AG04449 (cell line): ENCODE results near the gene DENND1B.

Experiments
- CTCF ChIA-PET: fragments of 350-600 bp; formaldehyde crosslinking; extraction: SDS; loops from one replicate; lab custom pipeline; 2021; ENCODE audit warnings: antibody characterized with exemption; lab: Yijun Ruan, JAX
- POLR2A ChIA-PET: fragments of 400-600, 350-600 bp; formaldehyde crosslinking; extraction: SDS; loops from one replicate; lab custom pipeline; 2020; ENCODE audit warnings: antibody characterized with exemption, inconsistent platforms; lab: Yijun Ruan, JAX
- DNase-seq: peaks from one replicate; pipeline ENCODE4 v3.0.0-alpha.2; 2010; ENCODE audit warnings: low read depth, low spot score
- H3K4me3 ChIP-seq: 2 replicates; pipeline ENCODE4 v1.5.1; 2011; ENCODE audit warnings: low read depth, mild to moderate bottlenecking, control low read depth, low read length
- TF ChIP-seq, protein P1 (sequence below): IDR thresholded peaks from one replicate; pipeline ENCODE4 v1.5.1; 2011; ENCODE audit warnings: mild to moderate bottlenecking, moderate library complexity, low read length, control low read depth, inconsistent platforms; ENCODE audit not compliant: insufficient read depth; ENCODE audit errors: missing control alignments

Gene DENND1B

DNA sequence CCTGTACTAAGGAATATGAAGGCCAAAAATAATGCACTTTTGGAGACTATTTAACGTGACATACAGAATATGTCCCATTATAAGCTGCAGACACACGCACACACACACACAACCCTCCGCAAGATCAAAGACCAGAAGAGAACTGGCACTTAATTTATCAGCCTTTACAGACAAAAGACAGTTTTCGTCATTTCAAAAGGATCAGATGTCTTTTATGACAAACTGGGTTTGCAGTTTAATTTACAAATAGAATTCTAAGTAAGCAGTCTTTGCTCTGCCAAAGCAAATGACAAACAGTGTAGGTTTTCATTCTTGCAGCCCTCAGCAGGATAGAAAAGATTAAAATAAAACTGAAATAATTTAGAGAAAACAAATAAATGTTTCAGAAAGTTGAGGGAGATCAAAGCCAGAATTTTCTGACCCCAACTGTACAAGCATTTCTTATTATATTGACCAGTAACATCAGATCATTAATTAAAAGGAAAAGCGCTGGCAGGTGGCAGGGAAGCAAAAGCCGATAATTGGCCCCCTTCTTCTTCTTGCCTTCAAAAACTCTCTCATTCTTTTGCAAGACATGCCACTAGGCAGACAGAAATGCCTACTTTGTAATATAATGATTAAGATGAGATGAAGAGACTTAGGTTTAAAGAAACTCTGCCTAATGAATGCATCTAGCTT lies 169.0 kb downstream of the DENND1B start:
- ChIA-PET POLR2A (no interaction called here), CTCF (interaction anchor here (1.8 to 4.9 kb wide), 2 partner anchors 9 to 12 kb away, joined by 4 to 23 read pairs; no protein-coding TSS in a partner anchor)
- no peak for DNase-seq
- TF ChIP-seq, protein P1, sequence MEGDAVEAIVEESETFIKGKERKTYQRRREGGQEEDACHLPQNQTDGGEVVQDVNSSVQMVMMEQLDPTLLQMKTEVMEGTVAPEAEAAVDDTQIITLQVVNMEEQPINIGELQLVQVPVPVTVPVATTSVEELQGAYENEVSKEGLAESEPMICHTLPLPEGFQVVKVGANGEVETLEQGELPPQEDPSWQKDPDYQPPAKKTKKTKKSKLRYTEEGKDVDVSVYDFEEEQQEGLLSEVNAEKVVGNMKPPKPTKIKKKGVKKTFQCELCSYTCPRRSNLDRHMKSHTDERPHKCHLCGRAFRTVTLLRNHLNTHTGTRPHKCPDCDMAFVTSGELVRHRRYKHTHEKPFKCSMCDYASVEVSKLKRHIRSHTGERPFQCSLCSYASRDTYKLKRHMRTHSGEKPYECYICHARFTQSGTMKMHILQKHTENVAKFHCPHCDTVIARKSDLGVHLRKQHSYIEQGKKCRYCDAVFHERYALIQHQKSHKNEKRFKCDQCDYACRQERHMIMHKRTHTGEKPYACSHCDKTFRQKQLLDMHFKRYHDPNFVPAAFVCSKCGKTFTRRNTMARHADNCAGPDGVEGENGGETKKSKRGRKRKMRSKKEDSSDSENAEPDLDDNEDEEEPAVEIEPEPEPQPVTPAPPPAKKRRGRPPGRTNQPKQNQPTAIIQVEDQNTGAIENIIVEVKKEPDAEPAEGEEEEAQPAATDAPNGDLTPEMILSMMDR: no peak
- no peak overlapping the region for H3K4me3 ChIP-seq

DNA sequence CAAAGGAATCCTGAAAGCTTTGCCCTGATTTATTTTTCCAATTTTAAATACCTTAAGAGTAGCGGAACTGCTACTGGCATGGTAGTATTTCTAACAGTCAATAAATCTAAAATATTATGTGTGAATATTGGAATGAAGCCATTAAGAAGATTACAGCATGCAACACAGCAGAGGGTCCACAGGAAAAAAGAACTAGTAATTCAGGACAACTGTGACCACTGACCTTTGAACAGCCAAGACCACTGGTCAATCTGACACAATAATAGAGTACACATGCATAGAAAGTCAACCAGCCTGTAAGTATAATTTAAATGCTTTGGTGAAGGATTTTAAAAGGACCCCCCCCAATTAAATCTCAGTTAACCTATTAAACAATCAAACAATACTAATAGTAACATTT lies 171.0 kb downstream of the DENND1B start:
- DNase-seq: no peak
- CTCF ChIA-PET: interaction anchor here (1.2 to 4.9 kb wide), 3 partner anchors 11 to 265 kb away, joined by 3 to 23 read pairs (median 4); no protein-coding TSS in a partner anchor
- TF ChIP-seq, protein P1: no peak
- H3K4me3 ChIP-seq: no peak overlapping the region
- POLR2A ChIA-PET: interaction anchor here (0.6 kb wide), 1 partner anchor 501 kb away, joined by 5 read pairs; no protein-coding TSS in a partner anchor

GRCh38 chr1:197600751-197601150 lies 174.5 kb downstream of the DENND1B start:
- TF ChIP-seq, protein P1: no peak
- CTCF ChIA-PET: interaction anchor here (1.4 to 1.5 kb wide), 2 partner anchors 14 to 75 kb away, joined by 4 to 7 read pairs; no protein-coding TSS in a partner anchor
- no peak for DNase-seq
- no peak overlapping the region for H3K4me3 ChIP-seq
- POLR2A ChIA-PET: no interaction called here

DNA sequence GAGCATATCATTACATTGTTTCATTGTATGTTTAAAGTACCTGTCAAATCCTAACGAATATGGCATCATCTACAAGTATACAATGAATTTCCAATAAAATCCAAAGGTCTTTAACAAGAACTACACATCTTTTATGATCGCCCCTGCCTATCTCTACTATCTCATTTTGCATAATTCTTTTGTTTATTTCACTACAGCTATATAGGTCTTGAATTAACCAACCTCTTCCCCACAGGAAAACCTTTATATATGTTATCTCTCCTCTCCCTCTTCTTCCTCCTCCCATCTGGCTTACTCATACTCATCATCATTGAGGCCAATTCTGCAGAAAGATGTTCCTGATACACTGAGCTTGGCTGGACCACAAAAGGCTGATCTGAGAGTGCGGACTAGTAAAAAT lies 175.5 kb downstream of the DENND1B start:
- TF ChIP-seq, protein P1: no peak
- POLR2A ChIA-PET: no interaction called here
- no peak overlapping the region for H3K4me3 ChIP-seq
- CTCF ChIA-PET: interaction anchor here (1.4 to 1.5 kb wide), 2 partner anchors 15 to 74 kb away, joined by 4 to 7 read pairs; no protein-coding TSS in a partner anchor
- DNase-seq: no peak

DNA sequence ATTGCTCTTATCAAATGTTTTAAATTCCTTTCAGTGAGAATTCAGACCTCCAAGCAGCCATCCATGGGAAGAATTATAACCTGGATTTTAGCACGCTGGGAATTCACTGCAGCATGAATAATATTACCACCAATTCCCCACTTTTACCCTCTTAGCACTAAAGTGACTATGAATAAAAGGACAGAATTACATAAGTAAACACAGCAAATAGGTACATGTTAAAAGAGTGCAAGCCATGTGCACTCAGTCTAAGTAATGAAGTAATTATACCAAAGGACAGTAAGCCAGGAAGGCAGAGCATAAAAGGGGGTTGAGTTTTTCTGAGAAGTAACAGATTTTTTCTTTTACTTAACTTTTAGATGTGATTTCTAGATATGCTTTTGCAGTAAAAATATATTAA lies 176.3 kb downstream of the DENND1B start:
- no peak for DNase-seq
- H3K4me3 ChIP-seq: no peak overlapping the region
- ChIA-PET CTCF (no interaction called here), POLR2A (no interaction called here)
- TF ChIP-seq, protein P1: no peak

DNA sequence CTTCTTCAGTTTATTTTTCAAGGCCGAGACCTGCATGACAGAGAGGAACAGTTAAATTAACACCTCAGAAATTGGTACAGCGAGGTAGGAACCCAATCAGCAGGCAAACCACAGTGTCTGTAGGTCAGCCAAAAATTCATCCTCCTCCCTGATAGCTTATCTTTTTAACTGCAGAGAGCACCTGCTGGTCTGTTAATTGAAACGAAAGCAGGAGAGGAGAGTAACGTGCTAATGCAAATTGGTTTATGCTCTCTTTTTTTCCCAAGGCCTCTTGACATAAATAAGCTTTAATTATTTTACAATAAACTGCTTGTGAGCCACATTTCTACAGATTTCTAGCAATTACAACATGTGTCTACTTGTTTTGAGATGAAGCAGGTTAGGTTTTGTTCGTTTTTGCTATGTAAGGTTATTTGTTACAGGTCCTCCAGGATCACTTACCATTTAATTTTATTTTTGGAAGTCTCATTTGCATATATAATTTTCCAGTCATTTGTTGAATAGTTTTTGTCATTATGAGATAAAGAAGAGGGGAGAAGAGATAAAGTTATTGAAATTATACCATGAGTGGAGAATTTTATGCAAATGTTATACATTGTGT lies 179.9 kb downstream of the DENND1B start:
- no peak for DNase-seq
- H3K4me3 ChIP-seq: no peak overlapping the region
- ChIA-PET CTCF (interaction anchor here (1.1 kb wide), 1 partner anchor 329 kb away, joined by 4 read pairs; no protein-coding TSS in a partner anchor), POLR2A (no interaction called here)
- TF ChIP-seq, protein P1: no peak
